Measurements from ENCODE around the gene ZNF512.

DNA sequence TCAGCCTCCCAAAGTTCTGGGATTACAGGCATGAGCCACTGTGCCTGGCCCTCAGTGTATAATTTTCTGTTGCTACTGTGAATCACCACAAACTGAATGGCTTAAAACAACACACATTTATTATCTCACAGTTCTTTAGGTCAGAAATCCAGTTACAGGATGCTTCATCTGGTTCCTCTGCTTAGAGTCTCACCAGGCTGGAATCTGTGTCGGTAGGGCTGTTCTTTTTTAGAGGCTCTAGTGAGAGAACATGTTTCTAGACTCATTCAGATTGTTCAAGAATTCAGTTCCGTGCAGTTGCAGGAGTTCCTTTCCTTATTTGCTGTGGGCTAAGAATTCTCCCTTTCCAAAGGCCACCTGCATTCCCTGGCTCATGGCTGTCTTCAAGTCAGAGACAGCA is 23.8 kb downstream of the ZNF512 start:
- TF ChIP-seq, protein P1, sequence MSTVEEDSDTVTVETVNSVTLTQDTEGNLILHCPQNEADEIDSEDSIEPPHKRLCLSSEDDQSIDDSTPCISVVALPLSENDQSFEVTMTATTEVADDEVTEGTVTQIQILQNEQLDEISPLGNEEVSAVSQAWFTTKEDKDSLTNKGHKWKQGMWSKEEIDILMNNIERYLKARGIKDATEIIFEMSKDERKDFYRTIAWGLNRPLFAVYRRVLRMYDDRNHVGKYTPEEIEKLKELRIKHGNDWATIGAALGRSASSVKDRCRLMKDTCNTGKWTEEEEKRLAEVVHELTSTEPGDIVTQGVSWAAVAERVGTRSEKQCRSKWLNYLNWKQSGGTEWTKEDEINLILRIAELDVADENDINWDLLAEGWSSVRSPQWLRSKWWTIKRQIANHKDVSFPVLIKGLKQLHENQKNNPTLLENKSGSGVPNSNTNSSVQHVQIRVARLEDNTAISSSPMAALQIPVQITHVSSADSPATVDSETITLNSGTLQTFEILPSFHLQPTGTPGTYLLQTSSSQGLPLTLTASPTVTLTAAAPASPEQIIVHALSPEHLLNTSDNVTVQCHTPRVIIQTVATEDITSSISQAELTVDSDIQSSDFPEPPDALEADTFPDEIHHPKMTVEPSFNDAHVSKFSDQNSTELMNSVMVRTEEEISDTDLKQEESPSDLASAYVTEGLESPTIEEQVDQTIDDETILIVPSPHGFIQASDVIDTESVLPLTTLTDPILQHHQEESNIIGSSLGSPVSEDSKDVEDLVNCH (CRISPR knock-in tag; IDR thresholded peaks at IDR 0.05) = no peak
- TF ChIP-seq, protein P2, sequence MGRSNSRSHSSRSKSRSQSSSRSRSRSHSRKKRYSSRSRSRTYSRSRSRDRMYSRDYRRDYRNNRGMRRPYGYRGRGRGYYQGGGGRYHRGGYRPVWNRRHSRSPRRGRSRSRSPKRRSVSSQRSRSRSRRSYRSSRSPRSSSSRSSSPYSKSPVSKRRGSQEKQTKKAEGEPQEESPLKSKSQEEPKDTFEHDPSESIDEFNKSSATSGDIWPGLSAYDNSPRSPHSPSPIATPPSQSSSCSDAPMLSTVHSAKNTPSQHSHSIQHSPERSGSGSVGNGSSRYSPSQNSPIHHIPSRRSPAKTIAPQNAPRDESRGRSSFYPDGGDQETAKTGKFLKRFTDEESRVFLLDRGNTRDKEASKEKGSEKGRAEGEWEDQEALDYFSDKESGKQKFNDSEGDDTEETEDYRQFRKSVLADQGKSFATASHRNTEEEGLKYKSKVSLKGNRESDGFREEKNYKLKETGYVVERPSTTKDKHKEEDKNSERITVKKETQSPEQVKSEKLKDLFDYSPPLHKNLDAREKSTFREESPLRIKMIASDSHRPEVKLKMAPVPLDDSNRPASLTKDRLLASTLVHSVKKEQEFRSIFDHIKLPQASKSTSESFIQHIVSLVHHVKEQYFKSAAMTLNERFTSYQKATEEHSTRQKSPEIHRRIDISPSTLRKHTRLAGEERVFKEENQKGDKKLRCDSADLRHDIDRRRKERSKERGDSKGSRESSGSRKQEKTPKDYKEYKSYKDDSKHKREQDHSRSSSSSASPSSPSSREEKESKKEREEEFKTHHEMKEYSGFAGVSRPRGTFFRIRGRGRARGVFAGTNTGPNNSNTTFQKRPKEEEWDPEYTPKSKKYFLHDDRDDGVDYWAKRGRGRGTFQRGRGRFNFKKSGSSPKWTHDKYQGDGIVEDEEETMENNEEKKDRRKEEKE (IDR thresholded peaks at IDR 0.05) = no peak
- TF ChIP-seq FLYWCH1 (CRISPR knock-in tag; IDR thresholded peaks at IDR 0.05) (no peak), SRF (IDR thresholded peaks at IDR 0.05; ENCODE audit: low read depth, low read length) (no peak), TRIM24 (CRISPR knock-in tag; IDR thresholded peaks at IDR 0.05) (no peak), SP1 (IDR thresholded peaks at IDR 0.05) (no peak), SP1 (CRISPR knock-in tag; IDR thresholded peaks at IDR 0.05) (no peak), MAZ (IDR thresholded peaks at IDR 0.05; ENCODE audit: borderline replicate concordance, low read depth, low read length) (no peak), MAZ (CRISPR knock-in tag; IDR thresholded peaks at IDR 0.05; ENCODE audit: low read depth) (no peak), PHF20 (CRISPR knock-in tag; IDR thresholded peaks at IDR 0.05) (no peak), MBD4 (IDR thresholded peaks at IDR 0.05; ENCODE audit: borderline replicate concordance, low read length) (no peak), HOXA5 (CRISPR knock-in tag; IDR thresholded peaks at IDR 0.05) (no peak), ZNF816 (CRISPR knock-in tag; IDR thresholded peaks at IDR 0.05; ENCODE audit: borderline replicate concordance) (no peak), TAF1 (CRISPR knock-in tag; IDR thresholded peaks at IDR 0.05) (no peak)
- TF ChIP-seq, protein P3, sequence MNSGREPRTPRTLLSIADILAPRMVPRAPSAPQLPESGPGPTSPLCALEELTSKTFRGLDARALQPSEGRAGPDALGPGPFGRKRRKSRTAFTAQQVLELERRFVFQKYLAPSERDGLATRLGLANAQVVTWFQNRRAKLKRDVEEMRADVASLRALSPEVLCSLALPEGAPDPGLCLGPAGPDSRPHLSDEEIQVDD (CRISPR knock-in tag; IDR thresholded peaks at IDR 0.05; ENCODE audit: borderline replicate concordance) = no peak
